Measurements from ENCODE around the gene ANKRD42. TPM values are rescaled to one million over a fixed set of nuclear protein-coding genes. Genes with fewer than 3 reads are reported as not detected.
"Not testable (repeated sequence)": the region's sequence is repeated elsewhere in the genome, so short reads cannot be mapped to it uniquely, and the experiment has no call there.

Gene ANKRD42
- total RNA-seq, 1 donor from 2014 or later: 4.3 TPM

- intact Hi-C loops (cut with micrococcal nuclease): no loop called here
- ATAC-seq: no peak
- DNase-seq: no peak
Measured at GRCh38 chr11:83166193-83166866, 27.2 kb upstream of the ANKRD42 start.

DNA sequence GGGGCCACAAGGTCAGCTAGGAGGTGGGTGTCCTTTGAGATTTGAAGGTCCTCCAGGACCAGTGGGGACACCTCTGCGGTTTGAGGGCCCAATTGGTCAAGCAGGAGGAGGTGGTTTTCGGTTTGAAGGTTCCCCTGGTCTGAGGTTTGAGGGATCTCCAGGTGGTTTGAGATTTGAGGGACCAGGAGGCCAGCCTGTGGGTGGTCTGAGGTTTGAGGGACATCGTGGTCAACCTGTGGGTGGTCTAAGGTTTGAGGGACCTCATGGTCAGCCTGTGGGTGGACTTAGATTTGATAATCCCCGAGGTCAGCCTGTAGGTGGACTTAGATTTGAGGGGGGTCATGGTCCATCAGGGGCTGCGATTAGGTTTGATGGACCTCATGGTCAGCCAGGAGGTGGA, 24.8 kb upstream of the ANKRD42 start:
- DNase-seq (no peak), ATAC-seq (no peak)
- intact Hi-C loops (cut with micrococcal nuclease): no loop called here

DNA sequence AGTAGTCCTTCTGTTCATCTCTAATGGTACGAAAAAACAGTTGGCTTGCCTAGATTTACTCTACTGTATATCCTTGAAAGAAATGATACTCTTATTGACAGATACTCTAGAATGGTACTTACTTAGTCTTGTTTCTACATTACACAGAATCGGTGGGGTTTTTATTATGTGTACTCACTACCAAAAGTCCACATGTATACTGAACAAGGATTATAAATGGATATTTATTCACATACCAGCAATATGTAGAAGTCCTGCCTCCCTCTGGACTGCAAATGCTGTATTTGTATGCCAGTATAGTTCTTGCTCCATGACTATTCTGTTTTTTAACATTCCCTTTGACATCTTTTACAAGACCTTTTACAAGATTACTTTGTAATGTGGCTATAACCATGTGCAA, 22.6 kb upstream of the ANKRD42 start:
- intact Hi-C loops (cut with micrococcal nuclease): no loop called here
- no peak for ATAC-seq
- no peak for DNase-seq

DNA sequence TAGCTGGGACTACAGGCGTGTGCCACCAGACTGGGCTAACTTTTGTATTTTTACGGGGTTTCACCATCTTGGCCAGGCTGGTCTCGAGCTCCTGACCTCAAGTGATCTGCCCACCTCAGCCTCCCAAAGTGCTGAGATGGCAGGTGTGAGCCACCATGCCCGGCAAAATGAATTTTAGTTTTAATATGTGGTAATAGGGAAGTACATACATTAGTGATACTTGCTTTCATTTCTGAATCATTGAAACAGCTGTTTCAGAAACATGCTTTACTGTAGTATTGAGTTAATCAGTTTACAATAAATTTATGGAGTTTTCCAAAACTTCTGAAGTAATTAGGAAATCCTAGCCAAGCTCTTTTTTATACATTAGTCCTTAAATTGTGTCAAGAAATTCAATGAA, 21.0 kb upstream of the ANKRD42 start:
- intact Hi-C loops (cut with micrococcal nuclease): no loop called here
- DNase-seq: no peak
- no peak for ATAC-seq

DNA sequence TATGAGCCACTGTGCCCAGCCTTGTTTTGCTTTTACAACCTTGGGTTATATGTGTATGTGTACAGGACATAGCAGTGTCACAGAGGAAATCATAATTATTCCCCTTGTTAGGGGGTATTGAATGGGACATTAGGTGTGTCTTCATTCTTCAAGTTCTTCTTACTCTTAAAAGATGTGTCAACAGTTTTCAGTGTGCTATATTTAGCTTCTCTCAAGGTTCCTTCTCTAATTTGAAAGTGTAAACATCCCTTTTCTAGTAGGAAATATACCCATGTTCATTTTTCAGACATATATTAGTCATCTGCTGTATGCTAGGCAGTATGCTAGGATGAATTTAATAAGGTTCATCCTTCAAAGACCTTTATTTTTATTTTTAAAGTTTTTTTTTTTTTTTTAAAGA, 19.5 kb upstream of the ANKRD42 start:
- no peak for ATAC-seq
- no peak for DNase-seq
- intact Hi-C loops (cut with micrococcal nuclease): no loop called here

DNA sequence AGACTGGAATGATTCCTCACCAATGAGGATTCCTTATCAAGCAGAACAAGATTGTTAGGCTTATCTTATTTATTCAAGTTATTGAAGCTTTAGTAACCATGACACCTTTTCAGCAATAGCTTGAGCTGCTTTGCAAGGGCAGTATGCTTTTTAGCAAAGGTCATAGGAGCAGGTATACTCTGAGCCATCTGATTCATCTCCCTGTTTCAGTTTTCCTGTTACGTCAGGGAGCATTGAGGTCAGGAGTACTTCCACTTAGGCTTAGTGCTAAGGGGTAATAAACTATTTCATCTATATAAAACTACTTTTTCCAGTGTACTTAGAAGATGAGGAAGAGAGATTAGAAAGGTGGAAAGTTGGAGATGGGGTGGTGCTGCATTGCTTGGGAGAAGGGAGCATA, 17.7 kb upstream of the ANKRD42 start:
- no peak for DNase-seq
- no peak for ATAC-seq
- intact Hi-C loops (cut with micrococcal nuclease): no loop called here

DNA sequence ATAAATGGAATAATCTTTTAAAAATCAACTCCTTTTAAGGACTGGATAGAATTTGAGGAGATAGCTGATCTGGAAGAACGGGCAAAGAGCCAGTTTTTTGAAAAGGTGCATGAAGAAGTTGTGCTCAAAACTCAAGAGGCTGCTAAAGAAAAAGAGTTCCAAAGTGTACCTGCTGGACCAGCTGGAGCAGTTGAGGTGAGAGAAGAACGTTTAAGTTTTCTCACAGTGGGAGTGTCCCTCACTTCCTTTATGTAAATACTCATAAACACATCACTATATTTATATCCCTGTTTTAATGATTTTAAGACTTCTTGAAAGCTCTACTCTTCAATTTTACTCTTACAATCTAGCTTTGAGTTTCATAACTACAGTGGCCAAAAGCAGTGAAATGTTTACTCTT, 11.7 kb upstream of the ANKRD42 start:
- ATAC-seq (no peak), DNase-seq (no peak)

DNA sequence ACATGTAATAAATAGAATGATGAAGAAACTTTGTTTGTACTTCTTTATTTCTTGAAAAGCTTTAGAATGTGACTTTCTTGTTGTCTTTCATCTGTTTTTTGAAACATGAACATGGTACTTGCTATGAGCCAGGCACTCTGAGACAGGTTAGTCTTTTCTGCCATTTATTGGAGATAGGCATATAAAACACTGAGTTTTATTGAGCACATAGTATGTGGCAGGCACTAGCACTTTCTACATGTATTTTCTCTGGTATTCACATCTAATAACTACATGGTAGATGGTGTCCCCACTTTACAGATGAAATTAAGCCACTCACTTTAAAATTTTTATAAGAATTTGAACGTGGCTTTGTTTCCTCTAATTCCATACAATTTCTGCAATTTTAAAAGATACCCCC, 7.7 kb upstream of the ANKRD42 start:
- ATAC-seq (no peak), DNase-seq (no peak)
- intact Hi-C loops (cut with micrococcal nuclease): no loop called here

More for the DNA sequence above, 11.7 kb upstream of the ANKRD42 start:
- intact Hi-C loops (cut with micrococcal nuclease): no loop called here

DNA sequence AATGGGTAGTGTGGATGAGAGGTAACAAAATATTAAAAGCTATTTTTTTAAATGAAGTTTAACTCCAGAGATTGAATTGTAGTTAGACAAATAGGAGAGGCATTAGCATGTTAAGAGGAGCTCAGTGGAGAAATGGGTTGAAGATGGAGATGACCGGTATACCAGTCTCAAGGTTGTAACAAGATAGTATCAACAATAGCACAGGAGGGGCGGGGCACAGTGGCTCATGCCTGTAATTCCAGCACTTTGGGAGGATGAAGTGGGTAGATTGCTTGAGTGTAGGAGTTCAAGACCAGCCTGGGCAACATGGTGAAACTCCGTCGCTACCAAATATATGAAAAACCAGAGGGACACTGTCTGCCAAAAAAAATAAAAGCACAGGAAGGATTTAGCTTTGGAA, 6.0 kb upstream of the ANKRD42 start:
- intact Hi-C loops (cut with micrococcal nuclease): no loop called here
- no peak for ATAC-seq
- no peak for DNase-seq

GRCh38 chr11:83191491-83191890, 2.0 kb upstream of the ANKRD42 start:
- ATAC-seq: no peak
- DNase-seq: no peak
- intact Hi-C loops (cut with micrococcal nuclease): no loop called here

DNA sequence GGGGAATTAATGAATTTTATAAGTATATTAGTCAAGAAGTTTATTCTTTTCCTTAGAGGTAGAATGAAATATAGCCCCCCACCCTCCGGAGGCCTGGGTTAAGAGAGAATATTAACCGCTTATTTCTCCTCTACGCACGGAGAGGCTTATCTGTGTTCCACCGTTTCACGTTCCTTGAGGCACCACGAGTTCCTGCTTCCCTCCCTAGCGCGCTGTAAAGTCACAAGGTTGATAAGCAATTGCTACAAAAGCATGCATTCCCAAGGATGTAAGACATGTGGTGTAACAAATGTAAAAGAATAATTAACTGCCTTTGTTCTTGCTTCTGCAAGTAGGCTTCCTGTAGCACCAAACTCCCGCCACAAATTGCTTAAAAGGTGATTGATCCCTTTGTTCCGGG, 1.5 kb upstream of the ANKRD42 start:
- intact Hi-C loops (cut with micrococcal nuclease): no loop called here
- DNase-seq: no peak
- ATAC-seq: no peak

- intact Hi-C loops (cut with micrococcal nuclease): no loop called here
- no peak for ATAC-seq
- no peak for DNase-seq
Measured at GRCh38 chr11:83192606-83193245, 786 bp upstream of the ANKRD42 start.

- intact Hi-C loops (cut with micrococcal nuclease): no loop called here
- DNase-seq: peak; percentile 74
- peak; percentile 76 for ATAC-seq
Measured at GRCh38 chr11:83194281-83195142, 1.0 kb downstream of the ANKRD42 start.

DNA sequence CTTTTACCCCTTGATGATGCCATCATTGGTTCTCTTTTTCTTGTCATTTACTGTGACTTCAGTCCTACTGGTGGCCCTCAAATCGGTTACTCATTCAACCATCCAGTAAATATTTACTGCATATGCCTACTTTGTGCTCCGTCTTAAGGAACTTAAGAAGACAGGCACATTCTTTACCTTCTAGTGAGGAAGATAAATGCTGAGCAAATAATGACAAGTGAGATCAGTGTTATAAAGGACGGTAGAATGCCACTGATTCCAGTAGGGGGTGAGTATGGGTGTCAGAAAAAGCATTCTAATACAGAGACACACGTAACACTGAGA, 1.6 kb downstream of the ANKRD42 start:
- intact Hi-C loops (cut with micrococcal nuclease): no loop called here

GRCh38 chr11:83195649-83196048, 2.1 kb downstream of the ANKRD42 start:
- DNase-seq (no peak), ATAC-seq (no peak)
- intact Hi-C loops (cut with micrococcal nuclease): no loop called here

More for the DNA sequence above, 1.6 kb downstream of the ANKRD42 start:
- ATAC-seq: no peak
- no peak for DNase-seq

DNA sequence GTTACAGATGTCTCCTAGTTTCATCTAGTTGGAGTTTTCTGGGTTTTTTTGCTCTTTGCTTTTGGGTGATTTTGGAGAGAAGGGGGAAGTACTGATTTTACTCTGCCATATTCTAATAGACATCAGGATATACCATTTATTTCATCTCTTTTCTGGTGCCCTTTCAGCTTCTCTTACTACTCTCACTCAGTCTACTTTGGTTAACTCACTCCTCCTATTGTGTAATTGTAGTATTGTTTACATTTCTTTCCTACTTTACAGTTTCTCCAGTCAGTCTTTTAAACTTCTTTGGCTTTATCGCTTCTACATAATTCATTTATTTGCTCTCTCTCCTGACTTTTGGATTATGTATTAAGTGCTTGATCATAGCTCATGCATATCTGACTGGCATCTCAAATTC, 6.5 kb downstream of the ANKRD42 start:
- intact Hi-C loops (cut with micrococcal nuclease): no loop called here
- DNase-seq: no peak
- ATAC-seq: no peak

- DNase-seq: no peak
- no peak for ATAC-seq
- intact Hi-C loops (cut with micrococcal nuclease): no loop called here
Measured at GRCh38 chr11:83205608-83206185, 12.2 kb downstream of the ANKRD42 start.

DNA sequence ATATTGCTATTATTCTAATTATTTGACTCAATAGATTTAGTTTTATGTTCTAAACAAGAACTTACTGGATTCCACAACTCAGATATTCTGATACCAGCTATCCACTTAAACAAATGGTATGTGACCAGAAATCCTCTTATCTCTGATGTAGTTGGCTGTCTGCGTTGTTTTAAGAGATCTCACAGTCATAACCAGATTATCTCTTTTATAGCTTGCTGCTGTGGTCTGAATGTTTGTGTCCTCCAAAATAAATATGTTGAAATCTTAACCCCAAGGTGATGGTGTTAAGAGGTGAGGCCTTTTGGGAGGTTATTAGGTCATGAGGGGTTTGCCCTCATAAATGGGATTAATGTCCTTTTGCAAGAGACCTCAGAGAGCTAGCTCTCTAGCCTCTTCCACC, 12.7 kb downstream of the ANKRD42 start:
- intact Hi-C loops (cut with micrococcal nuclease): no loop called here
- no peak for DNase-seq
- no peak for ATAC-seq

DNA sequence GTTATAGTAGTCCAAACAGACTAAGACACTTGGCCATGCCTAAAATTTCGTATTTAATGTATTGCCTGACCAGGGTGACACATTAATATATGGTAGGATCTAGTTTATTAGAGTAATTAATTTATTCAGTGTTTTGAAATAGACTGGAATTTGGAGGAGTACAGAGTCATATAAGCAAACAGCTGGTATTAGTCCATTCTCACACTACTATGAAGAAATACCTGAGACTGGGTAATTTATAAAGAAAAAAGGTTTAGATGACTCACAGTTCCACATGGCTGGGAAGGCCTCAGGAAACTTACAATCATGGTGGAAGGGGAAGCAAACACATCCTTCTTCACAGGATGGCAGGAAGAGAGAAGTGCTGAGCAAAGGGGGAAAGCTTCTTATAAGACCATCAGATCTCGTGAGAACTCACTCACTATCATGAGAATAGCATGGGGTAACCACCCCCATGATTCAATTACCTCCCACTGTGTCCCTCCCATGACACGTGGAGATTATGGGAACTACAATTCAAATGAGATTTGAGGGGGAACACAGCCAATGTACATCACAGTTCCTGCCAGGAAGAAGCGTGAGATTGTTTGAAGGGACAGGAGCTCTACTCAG, 13.4 kb downstream of the ANKRD42 start:
- intact Hi-C loops (cut with micrococcal nuclease); DNase-seq; ATAC-seq: not testable (repeated sequence)

GRCh38 chr11:83219095-83219494, 25.6 kb downstream of the ANKRD42 start:
- intact Hi-C loops (cut with micrococcal nuclease): no loop called here
- no peak for DNase-seq
- ATAC-seq: no peak

All from left ventricle myocardium superior (tissue), 1 donor.